Natural killer cell (primary cell): ENCODE results near the gene MYOD1. TPM values are rescaled to one million over a fixed set of nuclear protein-coding genes. Genes with fewer than 3 reads are reported as not detected.

Source experiments
- ATAC-seq, 3 donors: fragments of 150-1000 bp in 2 of 3; fragments of 200-7000 bp in 1 of 3; cut with Tn5 transposase; 1 replicate in 1 of 3; 2 replicates in 2 of 3; pipeline ENCODE4 v1.10.0; 2021; ENCODE audit warnings: mild to moderate bottlenecking in 2 of 3, moderate library complexity in 2 of 3
- DNase-seq, 2 donors: peaks; one replicate each; pipeline versions ENCODE4 v3.0.0 to v3.0.0-alpha.2; 2013 to 2021; ENCODE audit warnings: mixed read lengths in 1 of 2
- H3K27ac ChIP-seq: one replicate; pipeline ENCODE4 v1.5.1; 2013; ENCODE audit warnings: mild to moderate bottlenecking, low read length
- H3K27me3 ChIP-seq: one replicate; pipeline ENCODE4 v1.6.1; 2013; ENCODE audit warnings: low read length; ENCODE audit not compliant: control insufficient read depth, insufficient read depth
- H3K36me3 ChIP-seq: one replicate; pipeline ENCODE4 v1.6.1; 2013; ENCODE audit warnings: low read length; ENCODE audit not compliant: control insufficient read depth, insufficient read depth
- H3K4me1 ChIP-seq: one replicate; pipeline ENCODE4 v1.6.1; 2013; ENCODE audit warnings: low read length; ENCODE audit not compliant: control insufficient read depth, insufficient read depth
- H3K4me3 ChIP-seq: one replicate; pipeline ENCODE4 v1.5.1; 2013; ENCODE audit warnings: low read length
- H3K9me3 ChIP-seq: one replicate; pipeline ENCODE4 v1.6.1; 2013; ENCODE audit warnings: low read length; ENCODE audit not compliant: control insufficient read depth, insufficient read depth
- H3K27ac Mint-ChIP-seq, 2 donors: one replicate each; pipeline ENCODE4 v1.8.0; 2022; ENCODE audit warnings: mild to moderate bottlenecking in 2 of 2, mixed read lengths in 2 of 2, moderate library complexity in 1 of 2
- H3K27me3 Mint-ChIP-seq, 2 donors: one replicate each; pipeline ENCODE4 v1.8.0; 2022; ENCODE audit warnings: low read depth in 2 of 2, mixed read lengths in 2 of 2
- H3K36me3 Mint-ChIP-seq: one replicate; pipeline ENCODE4 v1.8.0; 2022; ENCODE audit warnings: mixed read lengths
- H3K4me1 Mint-ChIP-seq, 2 donors: one replicate each; pipeline ENCODE4 v1.8.0; 2022; ENCODE audit warnings: mixed read lengths in 2 of 2
- H3K4me3 Mint-ChIP-seq: one replicate; pipeline ENCODE4 v1.8.0; 2022; ENCODE audit warnings: mild to moderate bottlenecking, moderate library complexity, mixed read lengths
- H3K9me3 Mint-ChIP-seq, 2 donors: one replicate each; pipeline ENCODE4 v1.8.0; 2022; ENCODE audit warnings: mixed read lengths in 2 of 2
- WGBS: methylation state at CpG from one replicate; pipeline ENCODE4 v1.1.7; 2013; ENCODE audit warnings: missing lambda C conversion rate; ENCODE audit not compliant: insufficient coverage; 5-methylcytosine and 5-hydroxymethylcytosine counted together
- intact Hi-C: fragments of 100-400 bp; cut with micrococcal nuclease; formaldehyde crosslinking; loops from one replicate; pipeline ENCODE4 v1.14.2; 2022
- total RNA-seq, 4 donors: library from RNA; stranded (reverse); fragments of 120-200 nt in 1 of 4; gene quantifications; one replicate each; pipeline versions ENCODE4 v1.2.3 to v1.2.4, GENCODE V29; 2013 to 2022
- TF ChIP-seq, protein P1 (sequence below): fragments of 200-600 bp; IDR thresholded peaks from one replicate; pipeline ENCODE4 v1.8.0; 2022; ENCODE audit warnings: antibody characterized with exemption

Gene MYOD1
- total RNA-seq, 3 donors from 2014 or later (not counting 1 experiment from before 2014, with no cell fraction given), result not detected

- Mint-ChIP-seq H3K4me3 (no peak overlapping the region), H3K9me3 (no peaks in the 10 kb centered on the region), H3K27ac (no peak overlapping the region), H3K27me3 (peaks cover 0 to 12% of the 10 kb centered on the region in 2 donors), H3K4me1 (no peaks in the 10 kb centered on the region), H3K36me3 (no peaks in the 10 kb centered on the region)
- Histone ChIP-seq H3K4me1 (no peaks in the 10 kb centered on the region), H3K27me3 (no peaks in the 10 kb centered on the region), H3K27ac (no peak overlapping the region), H3K9me3 (no peaks in the 10 kb centered on the region), H3K36me3 (no peaks in the 10 kb centered on the region), H3K4me3 (no peak overlapping the region)
- DNase-seq, result no peak
- TF ChIP-seq, protein P1, sequence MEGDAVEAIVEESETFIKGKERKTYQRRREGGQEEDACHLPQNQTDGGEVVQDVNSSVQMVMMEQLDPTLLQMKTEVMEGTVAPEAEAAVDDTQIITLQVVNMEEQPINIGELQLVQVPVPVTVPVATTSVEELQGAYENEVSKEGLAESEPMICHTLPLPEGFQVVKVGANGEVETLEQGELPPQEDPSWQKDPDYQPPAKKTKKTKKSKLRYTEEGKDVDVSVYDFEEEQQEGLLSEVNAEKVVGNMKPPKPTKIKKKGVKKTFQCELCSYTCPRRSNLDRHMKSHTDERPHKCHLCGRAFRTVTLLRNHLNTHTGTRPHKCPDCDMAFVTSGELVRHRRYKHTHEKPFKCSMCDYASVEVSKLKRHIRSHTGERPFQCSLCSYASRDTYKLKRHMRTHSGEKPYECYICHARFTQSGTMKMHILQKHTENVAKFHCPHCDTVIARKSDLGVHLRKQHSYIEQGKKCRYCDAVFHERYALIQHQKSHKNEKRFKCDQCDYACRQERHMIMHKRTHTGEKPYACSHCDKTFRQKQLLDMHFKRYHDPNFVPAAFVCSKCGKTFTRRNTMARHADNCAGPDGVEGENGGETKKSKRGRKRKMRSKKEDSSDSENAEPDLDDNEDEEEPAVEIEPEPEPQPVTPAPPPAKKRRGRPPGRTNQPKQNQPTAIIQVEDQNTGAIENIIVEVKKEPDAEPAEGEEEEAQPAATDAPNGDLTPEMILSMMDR, result no peak
- no peak for ATAC-seq
- intact Hi-C loops, result no loop called here
- WGBS, result no CpG with 5 or more reads among the region's 1 CpG
These were observed 5.5 kb upstream of the MYOD1 start for GRCh38 chr11:17713851-17714250.

DNA sequence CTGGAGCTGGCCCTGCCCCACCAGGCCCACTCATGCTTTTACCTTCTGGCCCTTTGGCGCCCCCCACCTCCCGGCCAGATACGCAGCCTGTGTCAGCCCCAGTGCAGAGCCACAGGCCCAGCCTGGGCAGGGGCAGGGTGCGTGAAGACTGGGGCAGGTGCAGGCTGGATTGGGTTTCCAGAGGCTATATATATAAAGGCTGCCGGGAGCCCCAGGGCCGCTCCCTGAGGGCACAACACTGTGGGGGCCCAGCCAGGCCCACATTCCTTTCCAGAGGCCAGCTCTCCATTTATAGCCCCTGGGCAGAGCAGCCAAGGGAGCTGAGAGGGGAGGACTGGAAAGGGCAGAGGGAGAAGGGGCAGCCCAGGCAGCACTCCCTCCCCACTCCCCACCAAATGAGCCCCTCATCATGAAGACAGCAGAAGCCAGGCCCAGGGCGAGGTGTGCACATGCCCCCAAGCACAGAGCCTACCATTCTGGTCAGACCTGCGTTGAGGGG, 5.0 kb upstream of the MYOD1 start:
- no peak overlapping the region for H3K27ac ChIP-seq
- Mint-ChIP-seq H3K27ac (no peak overlapping the region), H3K9me3 (no peaks in the 10 kb centered on the region), H3K36me3 (no peaks in the 10 kb centered on the region), H3K4me1 (no peaks in the 10 kb centered on the region), H3K4me3 (no peak overlapping the region), H3K27me3 (peaks cover 0 to 15% of the 10 kb centered on the region in 2 donors)
- no peaks in the 10 kb centered on the region for H3K36me3 ChIP-seq
- intact Hi-C loops, result no loop called here
- ATAC-seq (no peak), DNase-seq (no peak)
- H3K9me3 ChIP-seq, result no peaks in the 10 kb centered on the region
- TF ChIP-seq, protein P1, result no peak
- 57% methylated on average over 8 of the region's 8 CpGs for WGBS
- H3K27me3 ChIP-seq, result no peaks in the 10 kb centered on the region
- no peak overlapping the region for H3K4me3 ChIP-seq
- H3K4me1 ChIP-seq, result no peaks in the 10 kb centered on the region

DNA sequence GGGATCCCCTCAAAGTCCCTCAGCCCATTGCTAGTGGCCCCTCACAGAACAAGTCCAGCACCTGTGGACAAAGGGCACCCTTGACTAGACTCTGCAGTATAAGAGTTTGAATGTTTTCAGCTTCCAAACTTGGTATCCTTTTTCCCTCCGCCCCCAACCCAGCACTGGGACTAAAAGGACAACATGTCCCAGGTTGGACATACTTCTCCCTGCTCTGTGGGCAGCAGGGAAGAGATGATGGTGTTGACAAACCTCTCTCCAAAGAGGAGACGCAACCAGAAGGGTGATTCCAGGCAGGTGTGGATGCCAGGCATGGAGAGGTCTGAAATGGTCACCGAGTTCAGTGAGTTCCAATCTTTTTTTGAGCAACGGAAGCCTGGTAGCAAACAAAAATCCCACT, 4.5 kb upstream of the MYOD1 start:
- no peaks in the 10 kb centered on the region for H3K9me3 Mint-ChIP-seq
- TF ChIP-seq, protein P1, result no peak
- no peak for ATAC-seq
- no peaks in the 10 kb centered on the region for H3K4me1 Mint-ChIP-seq
- WGBS, result 88% methylated on average over 4 of the region's 4 CpGs
- Histone ChIP-seq H3K4me3 (no peak overlapping the region), H3K4me1 (no peaks in the 10 kb centered on the region), H3K36me3 (no peaks in the 10 kb centered on the region), H3K9me3 (no peaks in the 10 kb centered on the region), H3K27me3 (no peaks in the 10 kb centered on the region), H3K27ac (no peak overlapping the region)
- H3K27ac Mint-ChIP-seq, result no peak overlapping the region
- DNase-seq, result no peak
- H3K4me3 Mint-ChIP-seq, result no peak overlapping the region
- intact Hi-C loops, result no loop called here
- peaks cover 0 to 15% of the 10 kb centered on the region in 2 donors for H3K27me3 Mint-ChIP-seq
- no peaks in the 10 kb centered on the region for H3K36me3 Mint-ChIP-seq

DNA sequence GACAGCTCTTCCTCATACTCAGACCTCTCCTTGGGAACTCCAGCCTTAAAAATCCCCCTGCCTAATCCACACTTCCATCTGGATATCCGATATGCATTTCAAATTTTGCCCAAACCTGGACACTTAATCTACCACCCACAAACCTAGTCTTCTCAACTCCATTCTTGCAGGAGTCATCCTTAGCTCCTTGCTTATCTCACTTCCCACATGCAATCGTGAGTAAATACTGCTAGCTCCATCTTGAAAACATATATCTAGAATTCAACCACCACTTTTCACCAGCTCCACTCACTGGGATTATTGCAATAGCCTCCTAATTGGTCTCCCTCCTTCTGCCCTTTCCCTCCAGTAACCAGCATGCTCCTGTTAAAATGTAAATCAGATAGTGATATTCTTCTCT, 2.6 kb upstream of the MYOD1 start:
- Mint-ChIP-seq H3K4me1 (no peaks in the 10 kb centered on the region), H3K4me3 (no peak overlapping the region), H3K27ac (no peak overlapping the region), H3K9me3 (no peaks in the 10 kb centered on the region), H3K27me3 (peaks cover under 1 to 15% of the 10 kb centered on the region in 2 donors), H3K36me3 (no peaks in the 10 kb centered on the region)
- 72% methylated on average over 2 of the region's 2 CpGs for WGBS
- Histone ChIP-seq H3K4me3 (no peak overlapping the region), H3K27ac (no peak overlapping the region), H3K4me1 (no peaks in the 10 kb centered on the region), H3K27me3 (peaks cover 3% of the 10 kb centered on the region), H3K36me3 (no peaks in the 10 kb centered on the region), H3K9me3 (no peaks in the 10 kb centered on the region)
- intact Hi-C loops, result no loop called here
- DNase-seq (no peak), ATAC-seq (no peak)
- TF ChIP-seq, protein P1, result no peak
